GM21515 (cell line): ENCODE results near the gene H6PD.
"Not testable (repeated sequence)": the region's sequence is repeated elsewhere in the genome, so short reads cannot be mapped to it uniquely, and the experiment has no call there.

Source experiments
- ATAC-seq: cut with Tn5 transposase; IDR thresholded peaks from one replicate; pipeline ENCODE4 v1.9.1; 2021; ENCODE audit not compliant: unreplicated experiment

The H6PD gene

GRCh38 chr1:9294910-9295636, 60.5 kb downstream of the H6PD start:
- no peak for ATAC-seq

- ATAC-seq, result no peak
Measured at GRCh38 chr1:9295884-9296283, 61.3 kb downstream of the H6PD start.

DNA sequence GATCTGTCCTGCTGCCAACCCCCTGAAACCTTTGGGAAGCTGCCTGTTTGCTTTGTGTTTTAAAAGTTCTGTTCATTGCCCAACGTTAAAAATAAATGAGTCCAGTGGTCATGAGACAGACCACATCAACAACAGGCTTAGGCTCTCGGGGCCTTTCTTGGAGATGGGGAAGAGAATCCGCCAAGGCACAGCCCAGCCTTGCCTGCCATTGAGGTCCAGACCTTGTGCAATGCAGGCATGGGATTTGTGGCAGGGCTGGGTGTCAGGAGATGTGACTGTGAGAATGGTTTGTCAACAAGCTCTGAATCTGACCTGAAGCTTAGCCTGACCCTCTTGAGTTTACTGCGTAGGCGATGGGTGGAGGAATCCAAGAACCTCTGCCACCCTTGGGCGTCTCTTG, 62.3 kb downstream of the H6PD start:
- no peak for ATAC-seq

DNA sequence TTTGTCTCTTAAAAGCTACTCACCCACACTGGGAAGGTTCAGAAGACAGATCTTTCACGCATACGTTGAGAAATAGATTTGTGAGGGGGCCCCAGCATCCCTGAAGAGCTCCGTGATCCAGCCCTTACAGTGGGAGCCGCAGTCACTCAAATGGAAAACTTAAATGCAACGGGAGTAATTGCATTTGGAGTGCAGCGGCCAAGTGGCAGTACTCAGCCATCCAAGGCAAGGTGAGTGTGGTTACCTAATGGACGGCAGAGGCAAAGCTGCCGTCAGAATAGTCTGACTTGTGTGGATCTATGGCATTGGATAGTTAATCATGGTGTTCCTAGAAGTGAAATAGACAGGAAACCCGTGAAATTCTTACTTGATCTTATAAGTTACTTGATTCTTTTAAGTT, 63.3 kb downstream of the H6PD start:
- no peak for ATAC-seq

DNA sequence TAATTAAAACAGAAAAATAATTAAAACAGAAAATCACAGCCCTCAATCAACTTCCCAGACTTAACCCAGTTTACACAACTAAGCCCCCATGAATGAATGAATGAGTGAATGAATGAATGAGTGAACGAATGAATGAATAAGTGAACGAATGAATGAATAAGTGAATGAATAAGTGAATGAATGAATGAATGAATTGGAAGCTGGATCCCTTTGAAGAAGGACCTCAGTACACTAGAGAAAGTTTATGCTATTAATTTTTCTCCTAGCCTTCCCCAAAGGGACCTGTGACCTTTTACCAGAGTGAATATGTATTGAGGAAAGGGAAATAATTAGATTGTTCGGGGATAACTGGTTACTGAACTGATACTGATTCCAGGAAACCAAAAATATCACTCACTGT, 63.7 kb downstream of the H6PD start:
- no peak for ATAC-seq

GRCh38 chr1:9299571-9300541, 65.3 kb downstream of the H6PD start:
- not testable (repeated sequence) for ATAC-seq

- no peak for ATAC-seq
Measured at GRCh38 chr1:9300573-9300972, 66.0 kb downstream of the H6PD start.

- no peak for ATAC-seq
Measured at GRCh38 chr1:9302745-9303524, 68.4 kb downstream of the H6PD start.

- ATAC-seq, result no peak
Measured at GRCh38 chr1:9303916-9304315, 69.3 kb downstream of the H6PD start.

DNA sequence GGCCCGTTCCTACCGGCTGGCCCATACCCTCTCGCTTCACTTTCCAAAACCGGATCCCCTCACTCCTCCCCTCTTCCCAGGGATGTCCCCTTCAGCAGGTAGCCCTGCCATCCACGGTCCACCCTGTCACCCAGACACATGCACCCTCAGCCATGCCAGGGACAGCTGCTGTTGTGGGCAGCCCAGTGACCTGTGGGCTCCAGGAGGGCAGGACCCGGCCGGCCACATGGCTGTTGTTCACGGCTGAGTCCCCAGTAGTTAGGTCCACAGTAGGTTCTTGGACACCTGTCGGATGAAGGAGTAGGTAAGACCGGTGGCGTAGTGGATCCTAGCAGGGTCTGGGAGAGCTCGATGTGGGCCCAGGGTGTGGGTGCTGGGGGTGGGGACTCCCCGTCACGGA, 70.6 kb downstream of the H6PD start:
- no peak for ATAC-seq

DNA sequence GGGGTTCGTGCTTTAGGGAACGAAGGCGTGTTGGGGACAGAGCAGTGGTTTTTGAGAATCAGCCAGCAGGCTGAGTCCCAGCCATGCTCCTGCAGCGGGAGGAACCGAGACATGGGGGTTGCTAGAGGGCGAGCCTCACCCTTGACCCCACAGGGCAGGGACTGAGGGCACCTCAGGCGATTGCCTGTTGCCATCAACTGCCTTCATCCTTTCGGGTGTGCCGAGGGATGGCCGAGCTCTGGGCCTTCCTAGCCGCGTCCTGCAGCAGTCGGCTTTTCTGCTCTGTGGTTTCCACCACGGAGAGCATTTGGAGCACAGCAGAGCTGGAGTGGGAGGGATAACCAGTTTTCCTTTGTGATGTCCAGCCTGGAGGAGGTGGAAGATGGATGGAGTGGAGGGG, 71.4 kb downstream of the H6PD start:
- ATAC-seq, result no peak

DNA sequence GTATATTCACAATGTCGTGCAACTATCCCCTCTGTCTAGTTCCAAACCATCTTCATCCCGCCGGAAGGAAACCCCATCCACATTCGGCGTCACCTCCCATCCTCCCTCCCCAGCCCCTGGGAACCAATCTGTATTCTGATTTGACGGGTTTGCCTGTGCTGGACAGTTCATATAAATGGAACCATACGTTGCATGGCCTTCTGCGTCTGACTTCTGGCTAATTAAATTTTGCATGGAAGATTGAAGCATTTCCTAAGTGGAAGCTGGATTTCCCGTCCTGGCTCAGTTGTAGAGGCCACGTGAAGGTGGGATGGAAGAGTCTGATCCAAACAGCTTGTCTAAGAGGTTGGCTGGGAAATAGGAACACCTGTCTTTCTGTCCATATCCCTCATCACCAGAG, 72.7 kb downstream of the H6PD start:
- ATAC-seq, result no peak

GRCh38 chr1:9308236-9308785, 73.7 kb downstream of the H6PD start:
- no peak for ATAC-seq

GRCh38 chr1:9309080-9309479, 74.5 kb downstream of the H6PD start:
- ATAC-seq, result no peak

GRCh38 chr1:9309991-9310390, 75.4 kb downstream of the H6PD start:
- ATAC-seq, result no peak

DNA sequence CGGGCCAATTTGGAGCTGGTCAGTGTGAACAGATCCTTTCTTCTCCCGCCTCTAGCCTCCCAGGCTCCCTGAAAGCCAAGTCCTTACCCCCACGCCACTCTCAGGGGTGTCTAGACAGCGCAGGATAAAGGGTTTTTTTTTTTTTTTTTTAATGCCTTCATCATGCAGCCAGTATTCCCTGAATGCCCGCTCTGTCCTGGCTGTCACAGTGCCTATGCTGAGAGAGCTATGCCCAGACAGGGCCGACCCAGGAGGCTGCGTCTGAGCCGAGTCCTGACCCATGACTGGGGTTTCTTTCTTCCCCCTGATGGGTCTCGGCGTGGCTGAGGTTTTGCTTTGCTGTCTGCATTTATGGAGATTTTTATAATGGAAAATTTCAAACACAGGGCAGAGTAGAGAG, 76.5 kb downstream of the H6PD start:
- ATAC-seq, result no peak

GRCh38 chr1:9311479-9311878, 76.9 kb downstream of the H6PD start:
- ATAC-seq, result no peak

- ATAC-seq, result no peak
Measured at GRCh38 chr1:9312168-9312720, 77.7 kb downstream of the H6PD start.

GRCh38 chr1:9313576-9313975, 79.0 kb downstream of the H6PD start:
- no peak for ATAC-seq

GRCh38 chr1:9314111-9314510, 79.5 kb downstream of the H6PD start:
- no peak for ATAC-seq
